H1 (cell line): Measurements from ENCODE around the gene ANAPC13. TPM values are rescaled to one million over a fixed set of nuclear protein-coding genes. Genes with fewer than 3 reads are reported as not detected.

Experiments
- CTCF ChIA-PET: fragments of 300-600 bp; sonication (Branson Sonifier 250); formaldehyde crosslinking; loops from one replicate; lab custom pipeline; 2021; ENCODE audit not compliant: partially characterized antibody; lab: Charles Lee
- POLR2A ChIA-PET: fragments of 300-600 bp; sonication (Branson Sonifier 250); formaldehyde crosslinking; loops from one replicate; lab custom pipeline; 2021; ENCODE audit warnings: inconsistent platforms; ENCODE audit not compliant: partially characterized antibody; lab: Charles Lee
- DNase-seq, 2 experiments: peaks; one replicate each; pipeline versions ENCODE4 v3.0.0 to v3.0.0-alpha.2; 2010 to 2022; ENCODE audit warnings: low spot score in 2 of 2, low read depth in 1 of 2, mixed read lengths in 1 of 2
- FAIRE-seq: peaks from 2 replicates; lab custom pipeline; 2011; peaks lifted over from hg19 to GRCh38; lab: Jason Lieb, UNC
- H2AFZ ChIP-seq: 2 replicates; pipeline ENCODE4 v1.8.1; 2012; ENCODE audit warnings: low read length, inconsistent platforms
- H2AK5ac ChIP-seq: 2 replicates; pipeline ENCODE4 v1.6.1; 2013; ENCODE audit warnings: low read depth, low read length
- H2BK120ac ChIP-seq: replicated peaks from 2 replicates; pipeline ENCODE3; 2013; ENCODE audit warnings: low read depth, low read length, inconsistent platforms
- H2BK12ac ChIP-seq: 2 replicates; pipeline ENCODE4 v1.6.1; 2013; ENCODE audit warnings: low read depth, low read length
- H2BK15ac ChIP-seq: 2 replicates; pipeline ENCODE4 v1.6.1; 2013; ENCODE audit warnings: low read length
- H2BK20ac ChIP-seq: 2 replicates; pipeline ENCODE4 v1.6.1; 2013; ENCODE audit warnings: low read length
- H2BK5ac ChIP-seq: 2 replicates; pipeline ENCODE4 v1.6.1; 2013; ENCODE audit warnings: low read depth, low read length
- H3K14ac ChIP-seq: 2 replicates; pipeline ENCODE4 v1.6.1; 2013; ENCODE audit warnings: inconsistent platforms; ENCODE audit not compliant: insufficient read length
- H3K18ac ChIP-seq: 2 replicates; pipeline ENCODE4 v1.6.1; 2013; ENCODE audit warnings: low read length; ENCODE audit errors: extremely low read depth
- H3K23ac ChIP-seq: 2 replicates; pipeline ENCODE4 v1.6.1; 2013; ENCODE audit warnings: inconsistent platforms; ENCODE audit not compliant: insufficient read length
- H3K23me2 ChIP-seq: 2 replicates; pipeline ENCODE4 v1.6.1; 2013; ENCODE audit warnings: low read depth, low read length
- H3K27ac ChIP-seq: 2 replicates; pipeline ENCODE4 v1.6.1; 2011; ENCODE audit warnings: low read depth, low read length, inconsistent platforms
- H3K27me3 ChIP-seq, 4 experiments: replicated peaks in 1 of 4; 1 replicate in 1 of 4; 2 replicates in 3 of 4; pipeline versions ENCODE4 v1.6.1 to v1.8.1; 2011 to 2013; ENCODE audit warnings: low read length in 3 of 4, mild to moderate bottlenecking in 3 of 4, inconsistent platforms in 2 of 4, mixed read lengths in 2 of 4, moderate library complexity in 1 of 4; ENCODE audit not compliant: control insufficient read depth in 3 of 4, insufficient read depth in 3 of 4; ENCODE audit errors: extremely low read depth in 1 of 4
- H3K36me3 ChIP-seq, 4 experiments: 2 replicates each; pipeline versions ENCODE4 v1.6.1 to v1.8.1; 2011 to 2013; ENCODE audit warnings: mild to moderate bottlenecking in 4 of 4, low read length in 3 of 4, moderate library complexity in 2 of 4, control low read depth in 1 of 4, inconsistent platforms in 1 of 4; ENCODE audit not compliant: insufficient read depth in 4 of 4, control insufficient read depth in 2 of 4
- H3K4ac ChIP-seq: replicated peaks from 2 replicates; pipeline ENCODE3; 2013; ENCODE audit warnings: low read length, low read depth, mixed read lengths, inconsistent platforms; ENCODE audit not compliant: insufficient read length
- H3K4me1 ChIP-seq, 4 experiments: replicated peaks in 1 of 4; 1 replicate in 1 of 4; 2 replicates in 3 of 4; pipeline versions ENCODE4 v1.6.1 to v1.8.1; 2011 to 2013; ENCODE audit warnings: low read length in 3 of 4, inconsistent platforms in 2 of 4, mixed read lengths in 1 of 4; ENCODE audit not compliant: insufficient read depth in 4 of 4, control insufficient read depth in 3 of 4
- H3K4me2 ChIP-seq, 2 experiments: 2 replicates each; pipeline versions ENCODE4 v1.6.1 to v1.8.1; 2011 to 2013; ENCODE audit warnings: low read depth in 2 of 2, low read length in 2 of 2, control low read depth in 1 of 2, inconsistent platforms in 1 of 2, mild to moderate bottlenecking in 1 of 2; ENCODE audit not compliant: insufficient read depth in 1 of 2
- H3K4me3 ChIP-seq, 4 experiments: fragments of 200-600, 300-600 bp in 1 of 4; sonication (generic), shearing (Covaris generic), sonication (Bioruptor Twin) in 1 of 4; 2 replicates each; pipeline versions ENCODE4 v1.5.1 to v1.8.1; 2011 to 2016; ENCODE audit warnings: low read length in 4 of 4, low read depth in 3 of 4, control low read depth in 2 of 4, inconsistent platforms in 2 of 4, mild to moderate bottlenecking in 2 of 4, mixed read lengths in 1 of 4, moderate library complexity in 1 of 4; ENCODE audit not compliant: insufficient read depth in 2 of 4; ENCODE audit errors: extremely low read depth in 1 of 4
- H3K56ac ChIP-seq: replicated peaks from 2 replicates; pipeline ENCODE3; 2013; ENCODE audit warnings: low read depth, mild to moderate bottlenecking, mixed read lengths, low read length, inconsistent platforms; ENCODE audit not compliant: insufficient read length
- H3K79me1 ChIP-seq: 2 replicates; pipeline ENCODE4 v1.6.1; 2013; ENCODE audit warnings: low read depth, low read length, control low read depth
- H3K79me2 ChIP-seq, 2 experiments: 2 replicates each; pipeline versions ENCODE4 v1.6.1 to v1.8.1; 2012 to 2013; ENCODE audit warnings: low read length in 2 of 2, mild to moderate bottlenecking in 2 of 2, inconsistent platforms in 1 of 2; ENCODE audit not compliant: insufficient read depth in 2 of 2, control insufficient read depth in 1 of 2
- H3K9ac ChIP-seq, 4 experiments: replicated peaks in 1 of 4; 1 replicate in 1 of 4; 2 replicates in 3 of 4; pipeline versions ENCODE4 v1.6.1 to v1.8.1; 2011 to 2013; ENCODE audit warnings: low read depth in 3 of 4, low read length in 3 of 4, control low read depth in 2 of 4, mild to moderate bottlenecking in 2 of 4, moderate library complexity in 2 of 4, inconsistent platforms in 1 of 4; ENCODE audit errors: extremely low read depth in 1 of 4
- H3K9me3 ChIP-seq, 2 experiments: 2 replicates each; pipeline versions ENCODE4 v1.6.1 to v1.8.1; 2012 to 2013; ENCODE audit warnings: mild to moderate bottlenecking in 2 of 2, moderate library complexity in 2 of 2, control low read depth in 1 of 2, inconsistent platforms in 1 of 2, low read depth in 1 of 2, low read length in 1 of 2, mixed read lengths in 1 of 2; ENCODE audit not compliant: insufficient read depth in 2 of 2
- H4K20me1 ChIP-seq, 2 experiments: replicated peaks in 1 of 2; 2 replicates each; pipeline versions ENCODE3 to v1.8.1; 2011 to 2013; ENCODE audit warnings: inconsistent platforms in 2 of 2, low read length in 2 of 2, mild to moderate bottlenecking in 1 of 2; ENCODE audit not compliant: insufficient read depth in 2 of 2, control insufficient read depth in 1 of 2
- H4K5ac ChIP-seq: 2 replicates; pipeline ENCODE4 v1.6.1; 2013; ENCODE audit warnings: low read length, low read depth, mixed read lengths, inconsistent platforms; ENCODE audit not compliant: insufficient read length
- H4K8ac ChIP-seq: 2 replicates; pipeline ENCODE4 v1.8.0; 2013; ENCODE audit warnings: mild to moderate bottlenecking, moderate library complexity, low read length, inconsistent platforms; ENCODE audit not compliant: insufficient read depth; ENCODE audit errors: extremely low read depth
- H4K91ac ChIP-seq: replicated peaks from 2 replicates; pipeline ENCODE3; 2013; ENCODE audit warnings: low read length, mixed read lengths, inconsistent platforms; ENCODE audit not compliant: insufficient read length
- BCL11A ChIP-seq, 2 experiments: IDR thresholded peaks; one replicate each; pipeline ENCODE4 v1.6.1; 2011; ENCODE audit warnings: low read depth in 2 of 2, low read length in 2 of 2, mild to moderate bottlenecking in 2 of 2
- BRCA1 ChIP-seq: IDR thresholded peaks from 2 replicates; pipeline ENCODE4 v1.6.1; 2012; ENCODE audit warnings: low read depth, low read length, improper control_type of control experiment
- CEBPB ChIP-seq: IDR thresholded peaks from 2 replicates; pipeline ENCODE4 v1.6.1; 2012; ENCODE audit warnings: low read depth, low read length
- TAF1 ChIP-seq: IDR thresholded peaks from 2 replicates; pipeline ENCODE4 v1.6.1; 2011; ENCODE audit warnings: mild to moderate bottlenecking, low read depth, low read length
- WGBS, 2 experiments: shearing (Covaris generic) in 1 of 2; methylation state at CpG; one replicate each; pipeline versions ENCODE4 v1.1.6 to v1.1.7; 2013 to 2015; ENCODE audit warnings: low lambda C conversion rate in 2 of 2, mixed read lengths in 2 of 2, inconsistent platforms in 1 of 2, low coverage in 1 of 2, missing lambda C conversion rate in 1 of 2; ENCODE audit not compliant: insufficient replicate concordance in 2 of 2, insufficient coverage in 1 of 2, insufficient read length in 1 of 2; ENCODE audit errors: extremely low coverage in 1 of 2, missing lambda C conversion rate in 1 of 2; 5-methylcytosine and 5-hydroxymethylcytosine counted together
- polyA plus RNA-seq, 7 experiments: library from polyadenylated mRNA; depleted of rRNA in 3 of 7; stranded (reverse) in 5 of 7; unstranded in 2 of 7; fragments of >200 nt in 5 of 7; fragments of 200-250 nt in 2 of 7; gene quantifications; 1 replicate in 5 of 7; 2 replicates in 1 of 7; 4 replicates in 1 of 7; pipeline versions ENCODE4 v1.2.1 to v1.2.3, GENCODE V29; 2011 to 2013; ENCODE audit warnings: missing spikeins in 2 of 7, mixed read lengths in 2 of 7
- total RNA-seq: library from RNA; stranded (reverse); fragmentation: NEBNext Ultra II Directional; extraction: Animal tissue kit (Norgen Biotek cat#: 25700); gene quantifications from 2 replicates; pipeline ENCODE4 v1.2.1, GENCODE V29; 2021

The ANAPC13 gene
- total and polyA plus RNA-seq, 2 of the 8 experiments (the other 6 are each of a cell fraction or from before 2014, with no cell fraction given) = 33.3 to 34.0 TPM

DNA sequence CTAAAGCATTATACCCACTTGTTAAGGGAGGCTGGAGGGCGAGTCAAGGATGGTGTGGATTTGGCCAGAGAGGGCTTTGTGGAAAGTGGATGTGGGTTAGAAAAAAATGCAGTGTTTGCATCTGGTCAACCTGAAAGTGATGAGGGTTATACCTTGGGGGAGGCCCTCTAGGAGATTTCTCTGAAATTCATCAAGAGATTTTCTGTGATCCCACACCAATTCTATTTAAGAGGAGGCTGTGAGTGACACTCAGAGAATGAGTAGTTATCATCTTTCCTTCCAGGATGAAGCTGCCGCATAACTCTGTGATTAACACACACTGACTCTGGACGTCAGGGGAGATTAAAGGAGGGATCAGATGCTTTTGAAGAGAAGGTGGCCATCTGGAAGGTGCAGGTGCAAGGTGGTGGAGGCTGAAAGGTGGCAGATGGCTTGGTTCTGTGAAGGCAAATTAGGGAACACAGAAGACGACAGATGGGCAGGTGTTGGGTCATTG is 54.8 kb downstream of the ANAPC13 start:
- Histone ChIP-seq H4K20me1 (no peaks in the 10 kb centered on the region), H3K18ac (no peak overlapping the region), H3K56ac (no peak overlapping the region), H3K9me3 (no peaks in the 10 kb centered on the region), H2BK15ac (no peak overlapping the region), H3K79me2 (no peaks in the 10 kb centered on the region), H3K27ac (no peak overlapping the region), H2AFZ (no peak overlapping the region), H3K36me3 (no peaks in the 10 kb centered on the region), H3K4me2 (no peak overlapping the region), H3K23me2 (no peaks in the 10 kb centered on the region), H3K23ac (no peak overlapping the region), H4K91ac (no peak overlapping the region), H2BK12ac (no peak overlapping the region), H3K9ac (no peak overlapping the region)
- no peak for FAIRE-seq
- CTCF ChIA-PET = interaction anchor here (1.0 to 1.6 kb wide), 5 partner anchors 10 to 122 kb away, joined by 3 to 8 read pairs (median 3); no protein-coding TSS in a partner anchor
- TF ChIP-seq BRCA1 = no peak
- no peak for TF ChIP-seq TAF1
- TF ChIP-seq BCL11A (IDR thresholded peaks at IDR 0.05; ENCODE audit: low read depth in 2 of 2, low read length in 2 of 2) = no peak
- no peak for TF ChIP-seq CEBPB
- TF ChIP-seq, all 59 proteins: peak for 0
- H2BK120ac ChIP-seq = no peak overlapping the region
- no peak overlapping the region for H2BK5ac ChIP-seq
- H2AK5ac ChIP-seq = no peak overlapping the region
- H2BK20ac ChIP-seq = no peak overlapping the region
- no peaks in the 10 kb centered on the region for H3K79me1 ChIP-seq
- POLR2A ChIA-PET = no interaction called here
- no peak overlapping the region for H3K4ac ChIP-seq
- no peak for DNase-seq
- H3K4me1 ChIP-seq = no peaks in the 10 kb centered on the region
- H4K8ac ChIP-seq = no peak overlapping the region
- no peak overlapping the region for H3K4me3 ChIP-seq
- no peaks in the 10 kb centered on the region; a peak in 1 of 7 replicates for H3K27me3 ChIP-seq
- H4K5ac ChIP-seq = no peak overlapping the region
- WGBS, 2 experiments = 83% methylated on average over 4 of the region's 4 CpGs; no CpG with 5 or more reads in 1 of the 2 experiments
- H3K14ac ChIP-seq = no peak overlapping the region
